Prostate gland (tissue), 2 donors: ENCODE measurements around the gene TGFB2. TPM values are rescaled to one million over a fixed set of nuclear protein-coding genes. Genes with fewer than 3 reads are reported as not detected.

Source experiments
- DNase-seq: peaks from one replicate; pipeline ENCODE4 v3.0.0-alpha.2; 2019; ENCODE audit warnings: low spot score
- H3K27ac ChIP-seq, 2 donors: fragments of 200-600 bp; sonication (generic); 2 replicates each; pipeline ENCODE4 v1.5.1; 2017 to 2019
- H3K27me3 ChIP-seq: fragments of 200-600 bp; sonication (generic); replicated peaks from 2 replicates; pipeline ENCODE4 v1.5.1; 2019; ENCODE audit not compliant: insufficient read depth
- H3K36me3 ChIP-seq, 2 donors: fragments of 200-600 bp; sonication (generic); 1 replicate in 1 of 2; 2 replicates in 1 of 2; pipeline versions ENCODE4 v1.5.1 to v1.8.1; 2017 to 2019
- H3K4me1 ChIP-seq: fragments of 200-600 bp; sonication (generic); replicated peaks from 2 replicates; pipeline ENCODE4 v1.5.1; 2019
- H3K4me3 ChIP-seq, 2 donors: fragments of 200-600 bp; sonication (generic); 2 replicates each; pipeline ENCODE4 v1.5.1; 2017 to 2019
- H3K9me3 ChIP-seq: fragments of 200-600 bp; sonication (generic); 2 replicates; pipeline ENCODE4 v1.5.1; 2017
- POLR2A ChIP-seq: fragments of 450-650 bp; IDR thresholded peaks from one replicate; pipeline ENCODE4 v1.6.1; 2016; ENCODE audit warnings: antibody characterized with exemption, mild to moderate bottlenecking
- POLR2AphosphoS5 ChIP-seq: sonication (generic); formaldehyde crosslinking; IDR thresholded peaks from one replicate; pipeline ENCODE4 v1.6.1; 2017; ENCODE audit warnings: antibody characterized with exemption
- WGBS: methylation state at CpG from one replicate; pipeline ENCODE4 v1.1.5; 2018; 5-methylcytosine and 5-hydroxymethylcytosine counted together
- intact Hi-C: fragments of 100-400 bp; cut with DNase I; formaldehyde crosslinking; loops from one replicate; pipeline ENCODE4 v1.14.2; 2022
- total RNA-seq, 2 donors: library from RNA; depleted of rRNA; stranded (reverse); fragments of >200 nt; gene quantifications; one replicate each; pipeline ENCODE4 v1.1.0, GENCODE V29; 2016
- TF ChIP-seq, protein P1 (sequence below), 4 experiments: fragments of 200-600 bp in 2 of 4; fragments of 450-650 bp in 2 of 4; sonication (generic) in 2 of 4; IDR thresholded peaks; 1 replicate in 3 of 4; 2 replicates in 1 of 4; pipeline ENCODE4 v1.5.1; 2016 to 2019; ENCODE audit warnings: antibody characterized with exemption in 4 of 4, mild to moderate bottlenecking in 2 of 4, moderate library complexity in 2 of 4

The TGFB2 gene
- total RNA-seq, 2 donors from 2014 or later, result 7.8 to 9.6 TPM

DNA sequence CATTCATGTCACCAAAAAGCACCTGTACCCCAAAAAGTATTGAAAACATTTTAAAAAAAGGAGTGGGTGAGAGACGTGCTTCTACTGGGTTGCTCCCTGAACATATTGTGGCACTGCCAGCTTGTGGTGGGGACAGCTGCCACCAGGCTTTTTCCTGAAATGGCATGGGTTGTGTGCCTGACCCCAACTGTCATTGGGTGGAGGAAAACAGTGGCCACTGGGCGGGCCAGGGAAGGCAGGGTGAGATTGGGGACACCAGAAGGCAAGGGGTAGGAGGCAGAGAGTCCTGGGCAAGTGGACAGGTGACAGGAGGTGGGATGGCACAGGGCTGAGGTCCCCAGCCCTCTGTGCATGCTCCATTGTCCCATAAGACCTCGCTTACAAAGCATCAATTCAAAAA is 55.5 kb downstream of the TGFB2 start:
- no peaks in the 10 kb centered on the region for H3K9me3 ChIP-seq
- no peaks in the 10 kb centered on the region for H3K36me3 ChIP-seq
- no peak overlapping the region for H3K27ac ChIP-seq
- no peak overlapping the region for H3K4me3 ChIP-seq
- no peaks in the 10 kb centered on the region for H3K27me3 ChIP-seq
- WGBS, result 96% methylated on average over 3 of the region's 3 CpGs
- H3K4me1 ChIP-seq, result no peaks in the 10 kb centered on the region
- no peak for TF ChIP-seq POLR2A
- TF ChIP-seq, protein P1, sequence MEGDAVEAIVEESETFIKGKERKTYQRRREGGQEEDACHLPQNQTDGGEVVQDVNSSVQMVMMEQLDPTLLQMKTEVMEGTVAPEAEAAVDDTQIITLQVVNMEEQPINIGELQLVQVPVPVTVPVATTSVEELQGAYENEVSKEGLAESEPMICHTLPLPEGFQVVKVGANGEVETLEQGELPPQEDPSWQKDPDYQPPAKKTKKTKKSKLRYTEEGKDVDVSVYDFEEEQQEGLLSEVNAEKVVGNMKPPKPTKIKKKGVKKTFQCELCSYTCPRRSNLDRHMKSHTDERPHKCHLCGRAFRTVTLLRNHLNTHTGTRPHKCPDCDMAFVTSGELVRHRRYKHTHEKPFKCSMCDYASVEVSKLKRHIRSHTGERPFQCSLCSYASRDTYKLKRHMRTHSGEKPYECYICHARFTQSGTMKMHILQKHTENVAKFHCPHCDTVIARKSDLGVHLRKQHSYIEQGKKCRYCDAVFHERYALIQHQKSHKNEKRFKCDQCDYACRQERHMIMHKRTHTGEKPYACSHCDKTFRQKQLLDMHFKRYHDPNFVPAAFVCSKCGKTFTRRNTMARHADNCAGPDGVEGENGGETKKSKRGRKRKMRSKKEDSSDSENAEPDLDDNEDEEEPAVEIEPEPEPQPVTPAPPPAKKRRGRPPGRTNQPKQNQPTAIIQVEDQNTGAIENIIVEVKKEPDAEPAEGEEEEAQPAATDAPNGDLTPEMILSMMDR (IDR thresholded peaks at IDR 0.05), result no peak
- TF ChIP-seq POLR2AphosphoS5, result no peak
- intact Hi-C loops, result no loop called here
- DNase-seq, result no peak

DNA sequence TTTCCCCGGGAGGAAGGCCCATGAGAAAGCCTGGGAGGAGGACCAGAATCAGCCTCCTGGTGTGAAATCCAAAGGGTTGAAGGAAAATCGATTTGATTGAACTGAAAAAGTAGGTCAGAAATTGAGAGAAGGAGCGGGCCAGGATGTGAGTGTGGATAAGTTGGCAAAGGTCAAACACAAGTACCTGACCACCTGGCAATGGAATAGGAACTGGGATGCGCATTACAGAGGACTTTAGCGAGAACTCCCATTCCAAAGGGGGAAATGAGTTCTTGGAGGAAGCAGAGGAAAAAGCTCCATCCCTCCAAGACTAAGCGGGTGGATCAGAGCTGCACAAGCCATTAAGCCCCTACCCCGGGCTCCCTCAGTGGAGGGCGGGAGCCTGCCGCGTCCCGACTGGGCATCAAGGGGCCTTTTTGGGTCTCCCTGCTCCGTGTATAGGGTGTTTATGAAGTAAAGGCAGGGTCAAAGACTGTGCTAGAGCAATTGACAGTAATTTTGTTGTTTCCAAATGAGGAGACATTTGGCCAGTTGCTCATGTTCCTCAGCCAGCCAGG is 56.4 kb downstream of the TGFB2 start:
- H3K4me3 ChIP-seq, result no peak overlapping the region
- peak overlapping the region in 1 of 2 donors; percentile 1 for H3K27ac ChIP-seq
- no peaks in the 10 kb centered on the region for H3K36me3 ChIP-seq
- 84% methylated on average over 12 of the region's 12 CpGs for WGBS
- no peaks in the 10 kb centered on the region for H3K27me3 ChIP-seq
- no peak for DNase-seq
- intact Hi-C loops, result no loop called here
- H3K9me3 ChIP-seq, result no peaks in the 10 kb centered on the region
- H3K4me1 ChIP-seq, result no peaks in the 10 kb centered on the region
- TF ChIP-seq POLR2A (no peak), POLR2AphosphoS5 (no peak)
- TF ChIP-seq, protein P1 (IDR thresholded peaks at IDR 0.05), result no peak

DNA sequence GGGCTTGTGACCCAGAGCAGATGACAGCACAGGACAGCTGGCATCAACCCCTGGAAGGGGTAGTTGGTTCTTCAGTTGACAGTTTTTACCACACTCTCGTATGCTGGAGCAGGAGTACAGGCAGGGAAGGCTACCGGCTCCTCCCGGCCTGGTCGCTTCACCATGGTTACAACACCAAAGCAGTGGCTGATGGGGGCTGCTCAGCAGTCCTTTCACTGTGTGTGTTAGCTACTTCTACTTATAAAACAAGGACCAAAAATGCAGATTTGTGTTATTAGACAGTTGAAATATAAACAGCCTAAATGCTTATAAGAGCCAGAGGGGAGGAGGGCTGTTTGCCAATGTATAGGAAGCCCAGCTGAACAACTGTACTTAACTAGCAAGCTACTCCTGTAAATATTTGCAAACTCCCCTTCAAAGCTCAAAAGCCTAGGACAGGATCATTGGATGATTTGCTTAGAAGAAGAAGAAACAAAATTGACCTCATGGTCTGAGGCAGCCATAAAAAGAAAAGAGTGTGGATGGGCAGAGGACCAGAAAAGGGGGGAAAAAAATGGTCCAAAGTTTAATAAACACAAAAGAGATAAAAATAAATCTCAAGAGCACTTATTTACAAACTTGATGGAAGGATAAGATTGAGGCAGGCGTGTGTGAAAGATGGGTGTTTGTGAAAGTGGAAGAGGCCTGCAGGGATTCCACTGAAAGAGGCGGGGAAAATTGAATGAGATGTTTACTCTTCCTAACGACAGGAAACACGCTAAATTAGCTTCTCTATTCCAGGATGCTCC is 57.1 kb downstream of the TGFB2 start:
- Histone ChIP-seq H3K9me3 (no peaks in the 10 kb centered on the region), H3K36me3 (no peaks in the 10 kb centered on the region), H3K4me1 (no peaks in the 10 kb centered on the region), H3K27me3 (no peaks in the 10 kb centered on the region), H3K4me3 (no peak overlapping the region), H3K27ac (peak overlapping the region in 1 of 2 donors; percentile 1)
- TF ChIP-seq POLR2AphosphoS5, result no peak
- TF ChIP-seq POLR2A, result no peak
- TF ChIP-seq, protein P1 (IDR thresholded peaks at IDR 0.05), result no peak
- 63% methylated on average over 8 of the region's 8 CpGs for WGBS
- DNase-seq, result no peak
- intact Hi-C loops, result no loop called here

DNA sequence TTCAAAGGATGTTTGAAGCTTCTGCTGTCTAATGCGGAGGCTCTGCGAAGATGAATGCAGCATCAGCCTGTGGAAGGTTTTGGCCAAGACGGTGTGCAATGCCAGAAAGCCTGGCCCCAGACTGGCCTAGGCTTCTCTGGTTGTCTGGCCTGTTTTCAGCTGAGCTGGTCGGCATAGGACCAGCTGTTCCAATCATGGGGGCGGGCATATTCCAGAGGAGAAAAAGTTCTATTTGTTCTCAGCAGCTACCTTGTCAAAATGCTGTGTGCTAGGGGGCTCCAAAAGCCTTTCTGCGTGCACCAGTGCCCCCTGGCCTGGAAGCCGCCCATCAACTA is 57.6 kb downstream of the TGFB2 start:
- Histone ChIP-seq H3K27me3 (no peaks in the 10 kb centered on the region), H3K4me1 (no peaks in the 10 kb centered on the region), H3K36me3 (no peaks in the 10 kb centered on the region), H3K27ac (no peak overlapping the region), H3K9me3 (no peaks in the 10 kb centered on the region), H3K4me3 (no peak overlapping the region)
- 52% methylated on average over 7 of the region's 7 CpGs for WGBS
- no peak for DNase-seq
- TF ChIP-seq POLR2AphosphoS5 (no peak), POLR2A (no peak)
- TF ChIP-seq, protein P1 (IDR thresholded peaks at IDR 0.05), result no peak
- intact Hi-C loops, result no loop called here

DNA sequence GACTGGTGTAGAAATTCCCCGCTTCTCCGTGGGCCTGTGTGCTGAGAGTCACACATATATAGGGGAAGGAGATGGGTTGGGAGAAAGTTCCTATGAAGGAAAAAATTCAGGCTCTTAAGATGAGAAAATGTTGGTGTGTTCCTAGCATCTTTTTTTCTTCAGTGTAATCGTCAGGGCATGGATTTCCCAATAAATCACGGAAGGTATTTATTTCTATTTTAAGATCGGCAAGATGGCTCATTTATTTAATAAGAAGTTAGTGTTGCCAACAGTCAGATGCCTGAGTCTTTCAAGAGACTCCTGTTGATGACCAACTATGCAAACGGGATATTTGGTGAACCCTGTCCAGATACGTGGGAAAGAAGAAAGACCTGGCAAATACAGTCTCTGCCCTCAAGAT is 58.2 kb downstream of the TGFB2 start:
- Histone ChIP-seq H3K36me3 (no peaks in the 10 kb centered on the region), H3K27me3 (no peaks in the 10 kb centered on the region), H3K4me3 (no peak overlapping the region), H3K9me3 (no peaks in the 10 kb centered on the region), H3K4me1 (no peaks in the 10 kb centered on the region), H3K27ac (no peak overlapping the region)
- intact Hi-C loops, result no loop called here
- no peak for DNase-seq
- WGBS, result 38% methylated on average over 7 of the region's 7 CpGs
- TF ChIP-seq, protein P1 (IDR thresholded peaks at IDR 0.05), result no peak
- TF ChIP-seq POLR2A (no peak), POLR2AphosphoS5 (no peak)
